ENCODE measurements around the gene USP36.

GRCh38 chr17:78787444-78787843 is 53.2 kb downstream of the USP36 start:
- TF ChIP-seq GATA2 (IDR thresholded peaks at IDR 0.05; ENCODE audit: low read depth, low read length) (no peak), GATA3 (IDR thresholded peaks at IDR 0.05; ENCODE audit: low read depth, low read length) (no peak)

All from SH-SY5Y (cell line).